ENCODE data around the gene SUCO. TPM values are rescaled to one million over a fixed set of nuclear protein-coding genes. Genes with fewer than 3 reads are reported as not detected.

SUCO gene
- total and polyA plus RNA-seq, 2 donors (not counting 1 experiment from before 2014, with no cell fraction given) = 5.5 to 59.7 TPM

- TF ChIP-seq EZH2 (IDR thresholded peaks at IDR 0.05; ENCODE audit: borderline replicate concordance, insufficient read depth, low read depth, low read length, poor library complexity, severe bottlenecking) (no peak), CTCF (IDR thresholded peaks at IDR 0.05) (no peak)
- H3K4me1 Mint-ChIP-seq = no peaks in the 10 kb centered on the region
- Histone ChIP-seq H3K4me1 (ENCODE audit: control insufficient read depth in 2 of 2, insufficient read depth in 2 of 2, low read length in 2 of 2) (no peaks in the 10 kb centered on the region), H3K4me3 (ENCODE audit: control extremely low read depth in 1 of 5, extremely low read depth in 1 of 5, insufficient read depth in 1 of 5, low read depth in 2 of 5, low read length in 4 of 5) (no peak overlapping the region), H3K36me3 (replicated peaks in 1 of 2; ENCODE audit: control extremely low read depth in 1 of 2, control insufficient read depth in 1 of 2, extremely low read depth in 1 of 2, insufficient read depth in 2 of 2, low read length in 1 of 2) (no peaks in the 10 kb centered on the region), H3K9me3 (ENCODE audit: control extremely low read depth in 1 of 3, control insufficient read depth in 2 of 3, insufficient read depth in 1 of 3, low read length in 2 of 3) (no peaks in the 10 kb centered on the region), H3K27ac (ENCODE audit: low read length in 2 of 2) (no peak overlapping the region), H3K27me3 (replicated peaks in 1 of 4; ENCODE audit: control extremely low read depth in 1 of 4, control insufficient read depth in 3 of 4, insufficient read depth in 4 of 4, low read length in 3 of 4) (no peaks in the 10 kb centered on the region), H4K20me1 (ENCODE audit: control insufficient read depth, insufficient read depth, low read length, poor library complexity, severe bottlenecking) (no peaks in the 10 kb centered on the region), H2AFZ (ENCODE audit: insufficient read depth, low read depth, low read length, poor library complexity, severe bottlenecking) (no peak overlapping the region), H3K9ac (ENCODE audit: low read length) (no peak overlapping the region), H3K79me2 (ENCODE audit: control insufficient read depth, insufficient read depth, low read length) (no peaks in the 10 kb centered on the region), H3K4me2 (replicated peaks; ENCODE audit: low read depth, low read length, poor library complexity, severe bottlenecking) (no peak overlapping the region)
- no peak overlapping the region for H3K27ac Mint-ChIP-seq
- no peak overlapping the region for H3K4me3 Mint-ChIP-seq
- ATAC-seq (ENCODE audit: low read depth) (no peak), DNase-seq (no peak)
- H3K27me3 Mint-ChIP-seq = peaks cover 31% of the 10 kb centered on the region
- intact Hi-C loops (cut with micrococcal nuclease) = no loop called here
- ChIA-PET POLR2A (no interaction called here), CTCF (no interaction called here)
- no peaks in the 10 kb centered on the region for H3K9me3 Mint-ChIP-seq (ENCODE audit: insufficient read depth)
These were observed 48.7 kb upstream of the SUCO start for GRCh38 chr1:172484252-172484651.

GRCh38 chr1:172485626-172486025, 47.3 kb upstream of the SUCO start:
- TF ChIP-seq EZH2 (IDR thresholded peaks at IDR 0.05; ENCODE audit: borderline replicate concordance, insufficient read depth, low read depth, low read length, poor library complexity, severe bottlenecking) (no peak), CTCF (IDR thresholded peaks at IDR 0.05) (no peak)
- H4K20me1 ChIP-seq (ENCODE audit: control insufficient read depth, insufficient read depth, low read length, poor library complexity, severe bottlenecking) = no peaks in the 10 kb centered on the region

More at GRCh38 chr1:172485626-172486025, 47.3 kb upstream of the SUCO start:
- H3K27me3 Mint-ChIP-seq = peaks cover 33% of the 10 kb centered on the region
- Histone ChIP-seq H3K9me3 (ENCODE audit: control extremely low read depth in 1 of 3, control insufficient read depth in 2 of 3, insufficient read depth in 1 of 3, low read length in 2 of 3) (no peaks in the 10 kb centered on the region), H3K36me3 (replicated peaks in 1 of 2; ENCODE audit: control extremely low read depth in 1 of 2, control insufficient read depth in 1 of 2, extremely low read depth in 1 of 2, insufficient read depth in 2 of 2, low read length in 1 of 2) (no peaks in the 10 kb centered on the region), H3K4me1 (ENCODE audit: control insufficient read depth in 2 of 2, insufficient read depth in 2 of 2, low read length in 2 of 2) (no peaks in the 10 kb centered on the region), H3K27me3 (replicated peaks in 1 of 4; ENCODE audit: control extremely low read depth in 1 of 4, control insufficient read depth in 3 of 4, insufficient read depth in 4 of 4, low read length in 3 of 4) (peaks cover 0 to 3% (median 0%) of the 10 kb centered on the region in 4 experiments), H2AFZ (ENCODE audit: insufficient read depth, low read depth, low read length, poor library complexity, severe bottlenecking) (no peak overlapping the region), H3K9ac (ENCODE audit: low read length) (no peak overlapping the region), H3K4me3 (ENCODE audit: control extremely low read depth in 1 of 5, extremely low read depth in 1 of 5, insufficient read depth in 1 of 5, low read depth in 2 of 5, low read length in 4 of 5) (no peak overlapping the region), H3K4me2 (replicated peaks; ENCODE audit: low read depth, low read length, poor library complexity, severe bottlenecking) (no peak overlapping the region), H3K27ac (ENCODE audit: low read length in 2 of 2) (no peak overlapping the region), H3K79me2 (ENCODE audit: control insufficient read depth, insufficient read depth, low read length) (no peaks in the 10 kb centered on the region)
- no peak overlapping the region for H3K4me3 Mint-ChIP-seq
- intact Hi-C loops (cut with micrococcal nuclease) = no loop called here
- ATAC-seq (ENCODE audit: low read depth) (no peak), DNase-seq (no peak)
- no peaks in the 10 kb centered on the region for H3K4me1 Mint-ChIP-seq
- ChIA-PET CTCF (no interaction called here), POLR2A (no interaction called here)
- no peak overlapping the region for H3K27ac Mint-ChIP-seq
- H3K9me3 Mint-ChIP-seq (ENCODE audit: insufficient read depth) = no peaks in the 10 kb centered on the region
- WGBS (ENCODE audit: insufficient coverage) = 100% methylated on average over 2 of the region's 5 CpGs
